Spleen (tissue), 7 donors: Measurements from ENCODE around the gene FITM2.

Source experiments
- CTCF ChIP-seq, 11 experiments: fragments of 200-600 bp in 7 of 11; fragments of 450-650 bp in 4 of 11; sonication (generic) in 4 of 11; IDR thresholded peaks in 8 of 11; conservative IDR thresholded peaks in 3 of 11; 1 replicate in 7 of 11; 2 replicates in 4 of 11; pipeline versions ENCODE4 v1.4.0 to v1.8.0; 2016 to 2021; ENCODE audit warnings: antibody characterized with exemption in 11 of 11, inconsistent platforms in 4 of 11, mild to moderate bottlenecking in 1 of 11
- POLR2A ChIP-seq, 3 donors: fragments of 450-650 bp; IDR thresholded peaks; one replicate each; pipeline ENCODE4 v1.5.1; 2017; ENCODE audit warnings: antibody characterized with exemption in 3 of 3, mild to moderate bottlenecking in 1 of 3
- donor health status: DM: no; HTN: no; CAD: no; lungs with moderate emphysema.
- donor health status: DM: no; HTN: no; CAD: no.
- donor health status: DM: no; HTN: no; CAD: no.

- TF ChIP-seq CTCF (IDR thresholded peaks at IDR 0.05 in 8 of 11, conservative IDR thresholded peaks at IDR 0.05 in 3 of 11), result no peak
- no peak for TF ChIP-seq POLR2A (IDR thresholded peaks at IDR 0.05)
These were observed 22.8 kb downstream of the FITM2 start for GRCh38 chr20:44288252-44288651.
